Panc1 (cell line): Measurements from ENCODE around the gene ADAMTS16.

ENCODE experiments used
- CTCF ChIP-seq: fragments of 450-650 bp; IDR thresholded peaks from 2 replicates; pipeline ENCODE4 v1.5.1; 2017; ENCODE audit warnings: mild to moderate bottlenecking
- TCF7L2 ChIP-seq: IDR thresholded peaks from 2 replicates; pipeline ENCODE4 v1.6.1; 2011; ENCODE audit warnings: mild to moderate bottlenecking, low read depth, low read length, inconsistent platforms

- TF ChIP-seq CTCF, result no peak
- TF ChIP-seq TCF7L2, result no peak
These were observed 58.0 kb downstream of the ADAMTS16 start for GRCh38 chr5:5198135-5198534.
